Glutamatergic neuron (in vitro differentiated cells): Measurements from ENCODE around the gene MAPKBP1. TPM values are rescaled to one million over a fixed set of nuclear protein-coding genes. Genes with fewer than 3 reads are reported as not detected.
"Not testable (repeated sequence)": the region's sequence is repeated elsewhere in the genome, so short reads cannot be mapped to it uniquely, and the experiment has no call there.

ENCODE experiments used
- DNase-seq: peaks from one replicate; pipeline ENCODE4 v3.0.0; 2022
- H3K27ac Mint-ChIP-seq: one replicate; pipeline ENCODE4 v1.8.0; 2020; ENCODE audit warnings: mild to moderate bottlenecking, mixed read lengths, inconsistent platforms; ENCODE audit not compliant: unreplicated experiment
- H3K27me3 Mint-ChIP-seq: one replicate; pipeline ENCODE4 v1.8.0; 2020; ENCODE audit warnings: mild to moderate bottlenecking, moderate library complexity, mixed read lengths, inconsistent platforms; ENCODE audit not compliant: unreplicated experiment
- H3K36me3 Mint-ChIP-seq: one replicate; pipeline ENCODE4 v1.8.0; 2020; ENCODE audit warnings: mild to moderate bottlenecking, mixed read lengths, inconsistent platforms; ENCODE audit not compliant: unreplicated experiment
- H3K4me1 Mint-ChIP-seq: one replicate; pipeline ENCODE4 v1.8.0; 2020; ENCODE audit warnings: mild to moderate bottlenecking, low read depth, mixed read lengths, inconsistent platforms; ENCODE audit not compliant: unreplicated experiment
- H3K4me3 Mint-ChIP-seq: one replicate; pipeline ENCODE4 v1.8.0; 2020; ENCODE audit warnings: mild to moderate bottlenecking, mixed read lengths, inconsistent platforms; ENCODE audit not compliant: unreplicated experiment
- H3K9me3 Mint-ChIP-seq: one replicate; pipeline ENCODE4 v1.8.0; 2020; ENCODE audit warnings: mild to moderate bottlenecking, moderate library complexity, mixed read lengths, inconsistent platforms; ENCODE audit not compliant: unreplicated experiment
- long read RNA-seq: library from polyadenylated mRNA; unstranded; transcript quantifications from one replicate; pipeline ENCODE4 v2.0.0, GENCODE V29; 2020; ENCODE audit not compliant: unreplicated experiment
- total RNA-seq: library from RNA; stranded (reverse); fragmentation: NEBNext Ultra II Directional; extraction: Animal tissue kit (Norgen Biotek cat#: 25700); gene quantifications from one replicate; pipeline ENCODE4 v1.2.1, GENCODE V29; 2021; ENCODE audit not compliant: unreplicated experiment
- TF ChIP-seq, protein P1 (sequence below): fragments of 200-600 bp; sonication (generic); IDR thresholded peaks from one replicate; pipeline ENCODE4 v1.5.0; 2021; ENCODE audit not compliant: partially characterized antibody, unreplicated experiment

Gene MAPKBP1, protein sequence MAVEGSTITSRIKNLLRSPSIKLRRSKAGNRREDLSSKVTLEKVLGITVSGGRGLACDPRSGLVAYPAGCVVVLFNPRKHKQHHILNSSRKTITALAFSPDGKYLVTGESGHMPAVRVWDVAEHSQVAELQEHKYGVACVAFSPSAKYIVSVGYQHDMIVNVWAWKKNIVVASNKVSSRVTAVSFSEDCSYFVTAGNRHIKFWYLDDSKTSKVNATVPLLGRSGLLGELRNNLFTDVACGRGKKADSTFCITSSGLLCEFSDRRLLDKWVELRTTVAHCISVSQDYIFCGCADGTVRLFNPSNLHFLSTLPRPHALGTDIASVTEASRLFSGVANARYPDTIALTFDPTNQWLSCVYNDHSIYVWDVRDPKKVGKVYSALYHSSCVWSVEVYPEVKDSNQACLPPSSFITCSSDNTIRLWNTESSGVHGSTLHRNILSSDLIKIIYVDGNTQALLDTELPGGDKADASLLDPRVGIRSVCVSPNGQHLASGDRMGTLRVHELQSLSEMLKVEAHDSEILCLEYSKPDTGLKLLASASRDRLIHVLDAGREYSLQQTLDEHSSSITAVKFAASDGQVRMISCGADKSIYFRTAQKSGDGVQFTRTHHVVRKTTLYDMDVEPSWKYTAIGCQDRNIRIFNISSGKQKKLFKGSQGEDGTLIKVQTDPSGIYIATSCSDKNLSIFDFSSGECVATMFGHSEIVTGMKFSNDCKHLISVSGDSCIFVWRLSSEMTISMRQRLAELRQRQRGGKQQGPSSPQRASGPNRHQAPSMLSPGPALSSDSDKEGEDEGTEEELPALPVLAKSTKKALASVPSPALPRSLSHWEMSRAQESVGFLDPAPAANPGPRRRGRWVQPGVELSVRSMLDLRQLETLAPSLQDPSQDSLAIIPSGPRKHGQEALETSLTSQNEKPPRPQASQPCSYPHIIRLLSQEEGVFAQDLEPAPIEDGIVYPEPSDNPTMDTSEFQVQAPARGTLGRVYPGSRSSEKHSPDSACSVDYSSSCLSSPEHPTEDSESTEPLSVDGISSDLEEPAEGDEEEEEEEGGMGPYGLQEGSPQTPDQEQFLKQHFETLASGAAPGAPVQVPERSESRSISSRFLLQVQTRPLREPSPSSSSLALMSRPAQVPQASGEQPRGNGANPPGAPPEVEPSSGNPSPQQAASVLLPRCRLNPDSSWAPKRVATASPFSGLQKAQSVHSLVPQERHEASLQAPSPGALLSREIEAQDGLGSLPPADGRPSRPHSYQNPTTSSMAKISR (N-terminal part only)
- 45.7 TPM for total RNA-seq
- long read RNA-seq, partial matches to known transcripts = 0 of 1 reads
- long read RNA-seq, other reads (novel, unspliced or antisense) = 1 of 1 reads

DNA sequence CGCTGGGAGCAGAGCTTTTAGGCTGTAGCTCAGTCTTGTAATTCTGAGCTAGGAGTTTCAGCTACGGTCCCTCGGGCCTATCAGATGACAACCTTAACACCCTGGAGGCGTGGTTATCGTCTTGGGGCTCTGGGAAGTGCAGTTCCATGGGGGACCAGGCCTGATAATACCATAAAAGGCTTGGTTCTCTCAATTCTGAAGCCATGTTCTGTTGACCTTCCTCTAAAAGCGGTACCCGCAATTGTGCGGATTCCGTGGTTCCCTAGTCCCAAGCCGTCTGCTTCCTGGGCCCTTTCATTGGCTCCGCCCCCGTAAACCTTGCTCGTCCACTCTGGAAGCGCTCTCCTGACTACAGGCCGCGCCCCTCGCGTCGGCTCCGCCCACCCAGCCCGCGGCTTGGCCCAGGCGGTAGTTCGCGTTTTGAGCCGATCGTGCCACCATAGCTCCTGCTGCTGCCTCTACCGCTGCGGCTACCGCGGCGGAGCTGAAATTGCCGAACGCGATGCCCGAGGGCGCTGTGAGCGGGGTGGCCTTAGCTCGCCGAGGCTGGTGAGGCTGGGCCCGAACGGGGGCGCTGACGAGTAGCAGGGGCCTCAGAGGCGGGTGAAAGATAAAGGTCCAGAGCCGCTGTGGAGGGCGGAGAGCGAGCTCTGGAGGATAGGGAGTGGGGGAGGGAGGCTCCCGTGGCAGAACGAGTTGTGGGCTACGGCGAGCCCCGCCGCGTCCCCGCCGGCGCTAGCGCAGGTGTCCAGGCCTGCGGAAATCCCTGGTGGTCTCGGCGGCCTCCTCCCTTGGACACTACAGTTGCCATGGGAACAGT lies at the start of gene MAPKBP1:
Gene MAPKBP1 (plus strand): TSS at position 423 of the 820 bp plus-strand sequence. CDS start 792 bp downstream, outside the sequence.
- peak; percentile 98 for DNase-seq
- H3K9me3 Mint-ChIP-seq = peaks cover 3% of the 10 kb centered on the region
- H3K4me3 Mint-ChIP-seq = peak within 1 kb of the TSS; percentile 93
- no peaks in the 10 kb centered on the region for H3K36me3 Mint-ChIP-seq
- H3K27me3 Mint-ChIP-seq = peaks cover 4% of the 10 kb centered on the region
- TF ChIP-seq, protein P1, sequence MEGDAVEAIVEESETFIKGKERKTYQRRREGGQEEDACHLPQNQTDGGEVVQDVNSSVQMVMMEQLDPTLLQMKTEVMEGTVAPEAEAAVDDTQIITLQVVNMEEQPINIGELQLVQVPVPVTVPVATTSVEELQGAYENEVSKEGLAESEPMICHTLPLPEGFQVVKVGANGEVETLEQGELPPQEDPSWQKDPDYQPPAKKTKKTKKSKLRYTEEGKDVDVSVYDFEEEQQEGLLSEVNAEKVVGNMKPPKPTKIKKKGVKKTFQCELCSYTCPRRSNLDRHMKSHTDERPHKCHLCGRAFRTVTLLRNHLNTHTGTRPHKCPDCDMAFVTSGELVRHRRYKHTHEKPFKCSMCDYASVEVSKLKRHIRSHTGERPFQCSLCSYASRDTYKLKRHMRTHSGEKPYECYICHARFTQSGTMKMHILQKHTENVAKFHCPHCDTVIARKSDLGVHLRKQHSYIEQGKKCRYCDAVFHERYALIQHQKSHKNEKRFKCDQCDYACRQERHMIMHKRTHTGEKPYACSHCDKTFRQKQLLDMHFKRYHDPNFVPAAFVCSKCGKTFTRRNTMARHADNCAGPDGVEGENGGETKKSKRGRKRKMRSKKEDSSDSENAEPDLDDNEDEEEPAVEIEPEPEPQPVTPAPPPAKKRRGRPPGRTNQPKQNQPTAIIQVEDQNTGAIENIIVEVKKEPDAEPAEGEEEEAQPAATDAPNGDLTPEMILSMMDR = peak; percentile 61
- H3K27ac Mint-ChIP-seq = peak within 1 kb of the TSS; percentile 95
- peaks cover 19% of the 10 kb centered on the region for H3K4me1 Mint-ChIP-seq

DNA sequence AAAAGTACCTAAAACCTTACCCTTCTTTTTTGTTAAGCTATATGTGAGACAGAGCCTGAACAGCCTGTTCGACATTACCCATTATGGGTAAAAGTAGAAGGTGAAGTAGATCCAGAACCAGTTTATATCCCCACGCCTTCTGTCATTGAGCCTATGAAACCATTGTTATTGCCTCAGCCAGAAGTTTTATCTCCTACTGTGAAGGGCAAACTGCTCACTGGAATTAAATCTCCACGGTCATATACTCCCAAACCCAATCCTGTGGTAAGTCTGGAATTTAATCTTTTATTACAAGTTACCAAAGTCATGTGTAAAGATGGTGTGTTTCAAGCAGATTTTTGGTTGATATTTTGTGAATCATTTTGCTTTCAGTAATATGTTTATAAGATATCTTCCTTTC lies 47.1 kb upstream of the MAPKBP1 start:
- Mint-ChIP-seq H3K27me3 (peaks cover 3% of the 10 kb centered on the region), H3K9me3 (no peaks in the 10 kb centered on the region), H3K4me1 (no peaks in the 10 kb centered on the region), H3K27ac (no peak overlapping the region), H3K36me3 (no peaks in the 10 kb centered on the region), H3K4me3 (no peak overlapping the region)
- DNase-seq = no peak
- TF ChIP-seq, protein P1 = no peak

DNA sequence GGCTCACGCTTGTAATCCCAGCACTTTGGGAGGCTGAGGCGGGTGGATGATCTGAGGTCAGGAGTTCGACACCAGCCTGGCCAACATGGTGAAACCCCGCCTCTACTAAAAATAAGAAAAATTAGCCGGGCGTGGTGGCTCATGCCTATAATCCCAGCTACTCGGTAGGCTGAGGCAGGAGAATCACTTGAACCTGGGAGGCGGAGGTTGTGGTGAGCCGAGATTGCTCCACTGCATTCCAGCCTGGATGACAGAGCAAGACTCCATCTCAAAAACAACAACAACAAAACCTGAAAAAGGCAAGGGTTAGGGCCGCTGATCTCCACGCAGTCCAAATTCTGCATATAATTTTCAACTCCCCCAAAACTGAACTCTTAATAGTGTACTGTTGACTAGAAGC lies 46.2 kb upstream of the MAPKBP1 start:
- H3K27ac Mint-ChIP-seq, H3K9me3 Mint-ChIP-seq, H3K36me3 Mint-ChIP-seq, H3K4me1 Mint-ChIP-seq, H3K27me3 Mint-ChIP-seq, H3K4me3 Mint-ChIP-seq, DNase-seq: not testable (repeated sequence)

DNA sequence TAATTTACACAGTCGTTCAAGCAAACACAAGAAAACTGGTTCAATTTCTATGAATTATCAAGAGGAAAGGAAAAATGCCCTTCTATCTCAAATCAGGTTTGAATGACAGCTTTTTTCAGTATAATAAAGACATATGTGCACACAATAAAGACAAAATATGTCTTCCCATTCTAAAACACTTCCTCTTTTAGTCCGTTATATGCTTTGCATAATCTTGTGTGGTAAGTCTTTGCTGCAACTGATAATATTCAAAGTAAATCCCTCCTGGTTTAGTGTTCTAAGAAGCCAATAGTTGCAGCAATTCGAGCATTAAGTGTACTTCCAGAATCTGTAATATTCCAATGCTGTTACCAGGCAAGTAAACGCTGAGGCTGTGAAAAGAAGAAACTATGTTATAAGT lies 43.7 kb upstream of the MAPKBP1 start:
- TF ChIP-seq, protein P1 = no peak
- Mint-ChIP-seq H3K27me3 (peaks cover 2% of the 10 kb centered on the region), H3K27ac (no peak overlapping the region), H3K36me3 (no peaks in the 10 kb centered on the region), H3K4me1 (no peaks in the 10 kb centered on the region), H3K4me3 (no peak overlapping the region), H3K9me3 (no peaks in the 10 kb centered on the region)
- DNase-seq = no peak
